H9 (cell line): ENCODE measurements around the gene ANKRD13D. TPM values are rescaled to one million over a fixed set of nuclear protein-coding genes. Genes with fewer than 3 reads are reported as not detected.
A peak's percentile ranks its signal among the peaks of the same experiment; 100 is the strongest.

Experiments used
- DNase-seq: peaks from one replicate; pipeline ENCODE4 v3.0.0-alpha.2; 2017
- H2AFZ ChIP-seq: one replicate; pipeline ENCODE4 v1.6.1; 2013; ENCODE audit warnings: mild to moderate bottlenecking, low read length, control low read depth, moderate library complexity
- H2AK5ac ChIP-seq: 2 replicates; pipeline ENCODE4 v1.6.1; 2013; ENCODE audit warnings: low read length, control low read depth, mixed read lengths; ENCODE audit not compliant: insufficient read length
- H2BK120ac ChIP-seq: one replicate; pipeline ENCODE4 v1.6.1; 2013; ENCODE audit warnings: low read depth, mild to moderate bottlenecking, low read length, control low read depth, inconsistent platforms; ENCODE audit not compliant: poor library complexity, severe bottlenecking
- H2BK12ac ChIP-seq: 2 replicates; pipeline ENCODE4 v1.6.1; 2013; ENCODE audit warnings: low read length, control low read depth, mixed read lengths, low read depth; ENCODE audit not compliant: insufficient read length
- H2BK15ac ChIP-seq: 2 replicates; pipeline ENCODE4 v1.6.1; 2013; ENCODE audit warnings: low read depth, low read length, control low read depth
- H2BK20ac ChIP-seq: one replicate; pipeline ENCODE4 v1.6.1; 2013; ENCODE audit warnings: low read depth, mild to moderate bottlenecking, low read length, control low read depth, inconsistent platforms; ENCODE audit not compliant: poor library complexity, severe bottlenecking
- H2BK5ac ChIP-seq: 2 replicates; pipeline ENCODE4 v1.6.1; 2013; ENCODE audit warnings: low read length, control low read depth, mixed read lengths; ENCODE audit not compliant: insufficient read length
- H3K14ac ChIP-seq: 2 replicates; pipeline ENCODE4 v1.6.1; 2013; ENCODE audit warnings: low read length, control low read depth; ENCODE audit not compliant: insufficient read depth
- H3K18ac ChIP-seq: 2 replicates; pipeline ENCODE4 v1.6.1; 2013; ENCODE audit warnings: low read depth, mild to moderate bottlenecking, mixed read lengths, low read length, control low read depth; ENCODE audit not compliant: insufficient read length
- H3K23ac ChIP-seq: 2 replicates; pipeline ENCODE4 v1.6.1; 2013; ENCODE audit warnings: low read length, control low read depth, mixed read lengths, low read depth; ENCODE audit not compliant: insufficient read length
- H3K23me2 ChIP-seq: 2 replicates; pipeline ENCODE4 v1.6.1; 2013; ENCODE audit warnings: low read depth, mild to moderate bottlenecking, mixed read lengths, low read length, control low read depth; ENCODE audit not compliant: insufficient read length, poor library complexity, severe bottlenecking
- H3K27ac ChIP-seq: 2 replicates; pipeline ENCODE4 v1.5.1; 2013; ENCODE audit warnings: low read length, control low read depth, mixed read lengths, low read depth; ENCODE audit not compliant: insufficient read length
- H3K27me3 ChIP-seq: 2 replicates; pipeline ENCODE4 v1.6.1; 2013; ENCODE audit warnings: low read length, control low read depth, inconsistent platforms; ENCODE audit not compliant: insufficient read depth
- H3K4ac ChIP-seq: 2 replicates; pipeline ENCODE4 v1.6.1; 2013; ENCODE audit warnings: low read depth, mild to moderate bottlenecking, control low read depth, inconsistent platforms, low read length, moderate library complexity
- H3K4me1 ChIP-seq: 2 replicates; pipeline ENCODE4 v1.6.1; 2013; ENCODE audit warnings: low read length, control low read depth, inconsistent platforms; ENCODE audit not compliant: insufficient read depth
- H3K4me2 ChIP-seq: 2 replicates; pipeline ENCODE4 v1.6.1; 2013; ENCODE audit warnings: low read length, control low read depth, mixed read lengths; ENCODE audit not compliant: insufficient read length, insufficient read depth
- H3K56ac ChIP-seq: 2 replicates; pipeline ENCODE4 v1.6.1; 2013; ENCODE audit warnings: low read depth, mild to moderate bottlenecking, mixed read lengths, low read length, control low read depth; ENCODE audit not compliant: insufficient read length
- H3K79me1 ChIP-seq: 2 replicates; pipeline ENCODE4 v1.6.1; 2013; ENCODE audit warnings: low read depth, mild to moderate bottlenecking, moderate library complexity, low read length, control low read depth, inconsistent platforms; ENCODE audit not compliant: insufficient read depth, poor library complexity, severe bottlenecking
- H3K79me2 ChIP-seq: 2 replicates; pipeline ENCODE4 v1.6.1; 2013; ENCODE audit warnings: low read length, control low read depth, inconsistent platforms; ENCODE audit not compliant: insufficient read depth
- H3K9ac ChIP-seq: 2 replicates; pipeline ENCODE4 v1.6.1; 2013; ENCODE audit warnings: low read length, control low read depth, mixed read lengths; ENCODE audit not compliant: insufficient read length; ENCODE audit errors: extremely low read depth
- H3K9me3 ChIP-seq: one replicate; pipeline ENCODE4 v1.6.1; 2013; ENCODE audit warnings: low read depth, low read length, inconsistent platforms; ENCODE audit not compliant: control insufficient read depth
- H3T11ph ChIP-seq: one replicate; pipeline ENCODE4 v1.6.1; 2013; ENCODE audit warnings: mild to moderate bottlenecking, low read length, control low read depth, inconsistent platforms
- H4K20me1 ChIP-seq: one replicate; pipeline ENCODE4 v1.6.1; 2013; ENCODE audit not compliant: control insufficient read depth, insufficient read length, insufficient read depth
- H4K5ac ChIP-seq: 2 replicates; pipeline ENCODE4 v1.6.1; 2013; ENCODE audit warnings: low read depth, mild to moderate bottlenecking, mixed read lengths, low read length, control low read depth; ENCODE audit not compliant: insufficient read length
- H4K8ac ChIP-seq: replicated peaks from 2 replicates; pipeline ENCODE4 v1.6.1; 2013; ENCODE audit warnings: low read length, control low read depth, mixed read lengths, low read depth; ENCODE audit not compliant: insufficient read length
- H4K91ac ChIP-seq: 2 replicates; pipeline ENCODE4 v1.6.1; 2013; ENCODE audit warnings: low read depth, mild to moderate bottlenecking, moderate library complexity, mixed read lengths, low read length, control low read depth; ENCODE audit not compliant: insufficient read length
- H3K27ac Mint-ChIP-seq, 3 experiments: 2 replicates in 2 of 3; 3 replicates in 1 of 3; pipeline ENCODE4 v1.8.0; 2020 to 2021; ENCODE audit warnings: mixed read lengths in 3 of 3, mild to moderate bottlenecking in 1 of 3, moderate library complexity in 1 of 3
- H3K27me3 Mint-ChIP-seq: 2 replicates; pipeline ENCODE4 v1.8.0; 2021; ENCODE audit warnings: low read depth, mild to moderate bottlenecking, moderate library complexity, mixed read lengths
- H3K36me3 Mint-ChIP-seq, 3 experiments: 2 replicates in 2 of 3; 3 replicates in 1 of 3; pipeline ENCODE4 v1.8.0; 2020 to 2021; ENCODE audit warnings: low read depth in 3 of 3, mixed read lengths in 3 of 3; ENCODE audit not compliant: insufficient read depth in 1 of 3
- H3K4me1 Mint-ChIP-seq, 2 experiments: 2 replicates each; pipeline ENCODE4 v1.8.0; 2020; ENCODE audit warnings: mixed read lengths in 2 of 2
- H3K4me3 Mint-ChIP-seq, 2 experiments: 2 replicates in 1 of 2; 3 replicates in 1 of 2; pipeline ENCODE4 v1.8.0; 2020 to 2021; ENCODE audit warnings: mild to moderate bottlenecking in 2 of 2, mixed read lengths in 2 of 2, moderate library complexity in 1 of 2
- H3K9me3 Mint-ChIP-seq, 2 experiments: 2 replicates in 1 of 2; 3 replicates in 1 of 2; pipeline ENCODE4 v1.8.0; 2020; ENCODE audit warnings: mild to moderate bottlenecking in 2 of 2, mixed read lengths in 2 of 2, moderate library complexity in 1 of 2
- CTCF ChIP-seq: fragments of 200-600 bp; sonication (generic); conservative IDR thresholded peaks from 3 replicates; pipeline ENCODE4 v1.8.0; 2021; ENCODE audit warnings: antibody characterized with exemption, mild to moderate bottlenecking
- WGBS: extraction: QIAGEN DNeasy Blood & Tissue Kit; methylation state at CpG from one replicate; pipeline ENCODE4 v1.1.7; 2013; ENCODE audit warnings: missing lambda C conversion rate, low lambda C conversion rate, mixed read lengths; ENCODE audit not compliant: insufficient read length; ENCODE audit errors: extremely low coverage; 5-methylcytosine and 5-hydroxymethylcytosine counted together
- total RNA-seq: library from RNA; stranded (reverse); gene quantifications from 2 replicates; pipeline ENCODE4 v1.2.1, GENCODE V29; 2021

Gene ANKRD13D
- total RNA-seq, 1 experiment from 2014 or later = 42.1 TPM

- no peak overlapping the region for H3K4me2 ChIP-seq
- H2AFZ ChIP-seq = no peak overlapping the region
- H3K27ac Mint-ChIP-seq = peak overlapping the region in 1 of 3 experiments; percentile 2; a peak in 1 of 7 replicates
- no peak overlapping the region for H3K9ac ChIP-seq
- no peak overlapping the region; the same call in 1 of the 2 replicates for H3K14ac ChIP-seq
- H3K79me1 ChIP-seq = no peaks in the 10 kb centered on the region
- H3K4ac ChIP-seq = no peak overlapping the region
- H2BK20ac ChIP-seq = no peak overlapping the region
- no peaks in the 10 kb centered on the region for H4K20me1 ChIP-seq
- no peak overlapping the region for H4K91ac ChIP-seq
- peaks cover 22 to 32% of the 10 kb centered on the region in 2 experiments for H3K4me1 Mint-ChIP-seq
- H3K27me3 ChIP-seq = no peaks in the 10 kb centered on the region
- no peak for TF ChIP-seq CTCF
- no peak overlapping the region for H2BK5ac ChIP-seq
- H2BK15ac ChIP-seq = no peak overlapping the region
- no CpG with 5 or more reads among the region's 2 CpGs for WGBS
- DNase-seq = no peak
- no peaks in the 10 kb centered on the region for H3K4me1 ChIP-seq
- no peak overlapping the region for H3K4me3 Mint-ChIP-seq
- H2BK120ac ChIP-seq = no peak overlapping the region
- no peak overlapping the region for H3K27ac ChIP-seq
- H3K9me3 ChIP-seq = no peaks in the 10 kb centered on the region
- H4K8ac ChIP-seq = no peak overlapping the region
- H2AK5ac ChIP-seq = no peak overlapping the region
- no peaks in the 10 kb centered on the region for H3K79me2 ChIP-seq
- H3K18ac ChIP-seq = no peak overlapping the region
- no peak overlapping the region for H3T11ph ChIP-seq
- no peaks in the 10 kb centered on the region; the same call in 1 of the 2 replicates for H3K27me3 Mint-ChIP-seq
- H2BK12ac ChIP-seq = no peak overlapping the region
- no peak overlapping the region for H3K23ac ChIP-seq
- H4K5ac ChIP-seq = no peak overlapping the region
- H3K23me2 ChIP-seq = peaks cover 14% of the 10 kb centered on the region
- H3K9me3 Mint-ChIP-seq = no peaks in the 10 kb centered on the region; a peak in 1 of 5 replicates
- H3K36me3 Mint-ChIP-seq = no peaks in the 10 kb centered on the region
- no peak overlapping the region for H3K56ac ChIP-seq
Observed at GRCh38 chr11:67349457-67349856, 60.4 kb downstream of the ANKRD13D start.
